Caco-2 (cell line): ENCODE data around the gene PTPRO. TPM values are rescaled to one million over a fixed set of nuclear protein-coding genes. Genes with fewer than 3 reads are reported as not detected.

Source experiments
- BruUV-seq: library from RNA; stranded (reverse); fragments of 400-500 nt; replicated peaks from 2 replicates; lab custom pipeline; 2021; lab: Mats Ljungman, UMichigan
- CTCF ChIA-PET: fragments of 300-600 bp; sonication (Branson Sonifier 250); formaldehyde crosslinking; loops from one replicate; lab custom pipeline; 2022; ENCODE audit warnings: antibody characterized with exemption; lab: Charles Lee
- POLR2A ChIA-PET: fragments of 300-600 bp; sonication (Branson Sonifier 250); formaldehyde crosslinking; loops from one replicate; lab custom pipeline; 2022; ENCODE audit warnings: antibody characterized with exemption; lab: Charles Lee
- DNase-seq, 2 experiments: peaks; one replicate each; pipeline versions ENCODE4 v3.0.0 to v3.0.0-alpha.2; 2020 to 2022
- H3K27me3 ChIP-seq: replicated peaks from 2 replicates; pipeline ENCODE4 v1.6.0; 2011; ENCODE audit warnings: low read length; ENCODE audit not compliant: control insufficient read depth, insufficient read depth
- H3K36me3 ChIP-seq: 2 replicates; pipeline ENCODE4 v1.5.1; 2011; ENCODE audit warnings: low read length; ENCODE audit not compliant: control insufficient read depth, insufficient read depth
- H3K4me1 ChIP-seq: fragments of 250-450 bp; sonication (Bioruptor Pico); 2 replicates; pipeline ENCODE4 v1.5.1; 2020; ENCODE audit warnings: mild to moderate bottlenecking
- H3K4me3 ChIP-seq: 2 replicates; pipeline ENCODE4 v1.5.1; 2011; ENCODE audit warnings: low read depth, mild to moderate bottlenecking, control low read depth, low read length
- H3K9me3 ChIP-seq: fragments of 250-450 bp; sonication (Bioruptor Pico); 2 replicates; pipeline ENCODE4 v1.5.1; 2020; ENCODE audit warnings: mild to moderate bottlenecking, moderate library complexity
- H3K27ac Mint-ChIP-seq: one replicate; pipeline ENCODE4 v1.8.0; 2022; ENCODE audit warnings: mixed read lengths; ENCODE audit not compliant: unreplicated experiment
- H3K27me3 Mint-ChIP-seq: one replicate; pipeline ENCODE4 v1.8.0; 2022; ENCODE audit warnings: mixed read lengths; ENCODE audit not compliant: insufficient read depth, unreplicated experiment
- H3K36me3 Mint-ChIP-seq: one replicate; pipeline ENCODE4 v1.8.0; 2022; ENCODE audit warnings: mild to moderate bottlenecking, mixed read lengths; ENCODE audit not compliant: insufficient read depth, unreplicated experiment
- H3K4me1 Mint-ChIP-seq: one replicate; pipeline ENCODE4 v1.8.0; 2022; ENCODE audit warnings: low read depth, mixed read lengths; ENCODE audit not compliant: unreplicated experiment
- H3K4me3 Mint-ChIP-seq: one replicate; pipeline ENCODE4 v1.8.0; 2022; ENCODE audit warnings: mild to moderate bottlenecking, moderate library complexity, mixed read lengths; ENCODE audit not compliant: unreplicated experiment
- H3K9me3 Mint-ChIP-seq: one replicate; pipeline ENCODE4 v1.8.0; 2022; ENCODE audit warnings: mixed read lengths; ENCODE audit not compliant: unreplicated experiment
- intact Hi-C: fragments of 100-400 bp; cut with micrococcal nuclease; formaldehyde crosslinking; loops from one replicate; pipeline ENCODE4 v1.10.0; 2022; ENCODE audit not compliant: unreplicated experiment
- total RNA-seq: library from RNA; stranded (reverse); gene quantifications from 2 replicates; pipeline ENCODE4 v1.2.3, GENCODE V29; 2022
- TF ChIP-seq, protein P1 (sequence below), 2 experiments: fragments of 200-600 bp in 1 of 2; IDR thresholded peaks; 1 replicate in 1 of 2; 2 replicates in 1 of 2; pipeline versions ENCODE4 v1.5.1 to v1.8.0; 2011 to 2022; ENCODE audit warnings: antibody characterized with exemption in 1 of 2, control low read depth in 1 of 2, inconsistent platforms in 1 of 2, low read depth in 1 of 2, low read length in 1 of 2, mild to moderate bottlenecking in 1 of 2, moderate library complexity in 1 of 2; ENCODE audit not compliant: insufficient read depth in 1 of 2, severe bottlenecking in 1 of 2, unreplicated experiment in 1 of 2

The PTPRO gene
- total RNA-seq, 1 experiment from 2014 or later: not detected

- intact Hi-C loops: no loop called here
These were observed 216.6 kb downstream of the PTPRO start for GRCh38 chr12:15538881-15539280.

DNA sequence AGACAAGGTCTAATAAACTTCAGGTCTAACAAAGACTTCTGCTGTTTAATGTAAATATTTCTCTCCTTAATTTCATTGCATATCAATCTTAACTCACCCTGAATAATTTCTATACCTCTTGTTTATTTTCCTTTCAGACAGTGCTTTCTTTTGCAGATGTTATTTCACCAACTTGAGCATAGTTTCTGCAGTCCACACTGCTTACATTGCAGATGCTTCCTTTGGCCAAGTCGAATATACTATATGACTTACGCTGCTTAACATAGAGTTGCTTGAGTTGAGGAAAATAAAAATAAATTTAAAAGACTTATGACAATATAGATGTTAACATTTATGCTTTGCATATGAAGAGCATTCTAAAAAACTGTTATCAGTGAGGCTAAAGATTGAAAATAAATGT, 217.7 kb downstream of the PTPRO start:
- no peak overlapping the region for H3K27ac Mint-ChIP-seq
- no peaks in the 10 kb centered on the region for H3K36me3 ChIP-seq
- H3K27me3 ChIP-seq: peaks cover 1% of the 10 kb centered on the region; the same call in 1 of the 2 replicates
- H3K4me3 ChIP-seq: no peak overlapping the region
- TF ChIP-seq, protein P1, sequence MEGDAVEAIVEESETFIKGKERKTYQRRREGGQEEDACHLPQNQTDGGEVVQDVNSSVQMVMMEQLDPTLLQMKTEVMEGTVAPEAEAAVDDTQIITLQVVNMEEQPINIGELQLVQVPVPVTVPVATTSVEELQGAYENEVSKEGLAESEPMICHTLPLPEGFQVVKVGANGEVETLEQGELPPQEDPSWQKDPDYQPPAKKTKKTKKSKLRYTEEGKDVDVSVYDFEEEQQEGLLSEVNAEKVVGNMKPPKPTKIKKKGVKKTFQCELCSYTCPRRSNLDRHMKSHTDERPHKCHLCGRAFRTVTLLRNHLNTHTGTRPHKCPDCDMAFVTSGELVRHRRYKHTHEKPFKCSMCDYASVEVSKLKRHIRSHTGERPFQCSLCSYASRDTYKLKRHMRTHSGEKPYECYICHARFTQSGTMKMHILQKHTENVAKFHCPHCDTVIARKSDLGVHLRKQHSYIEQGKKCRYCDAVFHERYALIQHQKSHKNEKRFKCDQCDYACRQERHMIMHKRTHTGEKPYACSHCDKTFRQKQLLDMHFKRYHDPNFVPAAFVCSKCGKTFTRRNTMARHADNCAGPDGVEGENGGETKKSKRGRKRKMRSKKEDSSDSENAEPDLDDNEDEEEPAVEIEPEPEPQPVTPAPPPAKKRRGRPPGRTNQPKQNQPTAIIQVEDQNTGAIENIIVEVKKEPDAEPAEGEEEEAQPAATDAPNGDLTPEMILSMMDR (IDR thresholded peaks at IDR 0.05; ENCODE audit: insufficient read depth in 1 of 2, low read depth in 1 of 2, low read length in 1 of 2, severe bottlenecking in 1 of 2, unreplicated experiment in 1 of 2): no peak
- H3K4me1 Mint-ChIP-seq: no peaks in the 10 kb centered on the region
- ChIA-PET POLR2A (no interaction called here), CTCF (interaction anchor here (1.0 kb wide), 1 partner anchor 8 kb away, joined by 3 read pairs; no protein-coding TSS in a partner anchor)
- no peak overlapping the region for H3K4me3 Mint-ChIP-seq
- peaks cover 16% of the 10 kb centered on the region for H3K27me3 Mint-ChIP-seq
- H3K36me3 Mint-ChIP-seq: no peaks in the 10 kb centered on the region
- intact Hi-C loops: no loop called here
- H3K9me3 ChIP-seq: no peaks in the 10 kb centered on the region
- H3K4me1 ChIP-seq: no peaks in the 10 kb centered on the region
- no peaks in the 10 kb centered on the region for H3K9me3 Mint-ChIP-seq
- DNase-seq: no peak
- BruUV-seq: no TSS peak

More at GRCh38 chr12:15538881-15539280, 216.6 kb downstream of the PTPRO start:
- Histone ChIP-seq H3K9me3 (no peaks in the 10 kb centered on the region), H3K36me3 (no peaks in the 10 kb centered on the region), H3K4me3 (no peak overlapping the region), H3K27me3 (0 out of 2 replicates have a peak, but pooled peaks cover 1% of the 10 kb centered on the region), H3K4me1 (no peaks in the 10 kb centered on the region)
- H3K36me3 Mint-ChIP-seq: no peaks in the 10 kb centered on the region
- no TSS peak for BruUV-seq
- no peak for DNase-seq
- no peak overlapping the region for H3K27ac Mint-ChIP-seq
- H3K27me3 Mint-ChIP-seq: peaks cover 10% of the 10 kb centered on the region
- no peaks in the 10 kb centered on the region for H3K4me1 Mint-ChIP-seq
- ChIA-PET POLR2A (no interaction called here), CTCF (no interaction called here)
- no peak overlapping the region for H3K4me3 Mint-ChIP-seq
- TF ChIP-seq, protein P1 (IDR thresholded peaks at IDR 0.05; ENCODE audit: insufficient read depth in 1 of 2, low read depth in 1 of 2, low read length in 1 of 2, severe bottlenecking in 1 of 2, unreplicated experiment in 1 of 2): no peak
- H3K9me3 Mint-ChIP-seq: no peaks in the 10 kb centered on the region

GRCh38 chr12:15540469-15540872, 218.2 kb downstream of the PTPRO start:
- H3K4me3 ChIP-seq: no peak overlapping the region
- no peaks in the 10 kb centered on the region for H3K4me1 ChIP-seq
- TF ChIP-seq, protein P1 (IDR thresholded peaks at IDR 0.05; ENCODE audit: insufficient read depth in 1 of 2, low read depth in 1 of 2, low read length in 1 of 2, severe bottlenecking in 1 of 2, unreplicated experiment in 1 of 2): no peak
- no peaks in the 10 kb centered on the region for H3K36me3 ChIP-seq
- no peaks in the 10 kb centered on the region for H3K4me1 Mint-ChIP-seq
- peaks cover 1% of the 10 kb centered on the region; the same call in 1 of the 2 replicates for H3K27me3 ChIP-seq
- H3K9me3 Mint-ChIP-seq: no peaks in the 10 kb centered on the region
- BruUV-seq: no TSS peak
- no peak for DNase-seq
- no peak overlapping the region for H3K27ac Mint-ChIP-seq
- no peaks in the 10 kb centered on the region for H3K36me3 Mint-ChIP-seq
- no peaks in the 10 kb centered on the region for H3K9me3 ChIP-seq
- POLR2A ChIA-PET: no interaction called here
- peaks cover 19% of the 10 kb centered on the region for H3K27me3 Mint-ChIP-seq
- intact Hi-C loops: no loop called here
- H3K4me3 Mint-ChIP-seq: no peak overlapping the region
- CTCF ChIA-PET: interaction anchor here (1.0 kb wide), 1 partner anchor 8 kb away, joined by 3 read pairs; no protein-coding TSS in a partner anchor
